ENCODE measurements around the gene SLCO3A1.

GRCh38 chr15:92111291-92111690, 257.8 kb downstream of the SLCO3A1 start:
- no peak for TF ChIP-seq CTCF (conservative IDR thresholded peaks at IDR 0.05 in 1 of 2, IDR thresholded peaks at IDR 0.05 in 1 of 2; ENCODE audit: low read depth in 1 of 2, low read length in 2 of 2)
- no peak for TF ChIP-seq EZH2 (IDR thresholded peaks at IDR 0.05; ENCODE audit: low read length, missing control alignments)
